ENCODE results near the gene MMP27. TPM values are rescaled to one million over a fixed set of nuclear protein-coding genes. Genes with fewer than 3 reads are reported as not detected.

The MMP27 gene
- polyA plus RNA-seq, 1 donor from 2014 or later, result not detected

GRCh38 chr11:102666331-102666957, 39.1 kb downstream of the MMP27 start:
- H2AFZ ChIP-seq (ENCODE audit: low read depth, low read length), result no peak overlapping the region

GRCh38 chr11:102664001-102664752, 41.4 kb downstream of the MMP27 start:
- H3K4me3 ChIP-seq (ENCODE audit: low read length), result no peak overlapping the region
- no peak overlapping the region for H3K27ac ChIP-seq (ENCODE audit: low read length)
- H3K79me2 ChIP-seq (replicated peaks; ENCODE audit: insufficient read depth, low read length), result no peaks in the 10 kb centered on the region
- no peaks in the 10 kb centered on the region for H3K36me3 ChIP-seq (ENCODE audit: insufficient read depth, low read length)
- H3K9me2 ChIP-seq (ENCODE audit: insufficient read depth, low read length), result no peaks in the 10 kb centered on the region
- H3K9me3 ChIP-seq (ENCODE audit: low read length), result no peaks in the 10 kb centered on the region
- H4K20me1 ChIP-seq (ENCODE audit: insufficient read depth), result no peaks in the 10 kb centered on the region
- H3K9ac ChIP-seq (ENCODE audit: low read length), result no peak overlapping the region
- no peaks in the 10 kb centered on the region for H3F3A ChIP-seq (ENCODE audit: insufficient read depth, low read length, poor library complexity, severe bottlenecking)
- no peak overlapping the region for H3K4me2 ChIP-seq (ENCODE audit: low read length)
- no peak overlapping the region for H2AFZ ChIP-seq (ENCODE audit: low read depth, low read length)
- no peaks in the 10 kb centered on the region for H3K27me3 ChIP-seq (ENCODE audit: insufficient read depth, low read depth, low read length)
- TF ChIP-seq EZH2 (IDR thresholded peaks at IDR 0.05; ENCODE audit: borderline replicate concordance, insufficient read depth, low read length, poor library complexity, severe bottlenecking), result no peak
- no peak for TF ChIP-seq TAF1 (IDR thresholded peaks at IDR 0.05; ENCODE audit: low read depth)
- no peak for TF ChIP-seq RAD21 (conservative IDR thresholded peaks at IDR 0.05)
- no peak for TF ChIP-seq EP300 (conservative IDR thresholded peaks at IDR 0.05; ENCODE audit: poor library complexity, severe bottlenecking)
- no peak for TF ChIP-seq CTCF (IDR thresholded peaks at IDR 0.05; ENCODE audit: poor library complexity, severe bottlenecking)
- no peak for TF ChIP-seq REST (IDR thresholded peaks at IDR 0.05; ENCODE audit: borderline replicate concordance)
- no peak for TF ChIP-seq SMC3 (conservative IDR thresholded peaks at IDR 0.05; ENCODE audit: poor library complexity)
- no peak for TF ChIP-seq POLR2AphosphoS5 (IDR thresholded peaks at IDR 0.05)
- no peak for TF ChIP-seq MXI1 (conservative IDR thresholded peaks at IDR 0.05; ENCODE audit: poor library complexity, severe bottlenecking)

More at GRCh38 chr11:102666331-102666957, 39.1 kb downstream of the MMP27 start:
- H3K9me2 ChIP-seq (ENCODE audit: insufficient read depth, low read length), result no peaks in the 10 kb centered on the region
- H4K20me1 ChIP-seq (ENCODE audit: insufficient read depth), result no peaks in the 10 kb centered on the region
- no peak overlapping the region for H3K9ac ChIP-seq (ENCODE audit: low read length)
- H3K36me3 ChIP-seq (ENCODE audit: insufficient read depth, low read length), result no peaks in the 10 kb centered on the region
- no peak overlapping the region for H3K27ac ChIP-seq (ENCODE audit: low read length)
- H3F3A ChIP-seq (ENCODE audit: insufficient read depth, low read length, poor library complexity, severe bottlenecking), result no peaks in the 10 kb centered on the region
- no peaks in the 10 kb centered on the region for H3K79me2 ChIP-seq (replicated peaks; ENCODE audit: insufficient read depth, low read length)
- no peaks in the 10 kb centered on the region for H3K9me3 ChIP-seq (ENCODE audit: low read length)
- TF ChIP-seq CTCF (IDR thresholded peaks at IDR 0.05; ENCODE audit: poor library complexity, severe bottlenecking), result peak; percentile 53
- no peak for TF ChIP-seq EZH2 (IDR thresholded peaks at IDR 0.05; ENCODE audit: borderline replicate concordance, insufficient read depth, low read length, poor library complexity, severe bottlenecking)
- TF ChIP-seq RAD21 (conservative IDR thresholded peaks at IDR 0.05), result peak; percentile 56
- peak; percentile 36 for TF ChIP-seq SMC3 (conservative IDR thresholded peaks at IDR 0.05; ENCODE audit: poor library complexity)
- no peak overlapping the region for H3K4me3 ChIP-seq (ENCODE audit: low read length)
- H3K4me2 ChIP-seq (ENCODE audit: low read length), result no peak overlapping the region
- no peaks in the 10 kb centered on the region for H3K27me3 ChIP-seq (ENCODE audit: insufficient read depth, low read depth, low read length)
